CD4-positive, alpha-beta T cell treated with Interferon gamma for 1 hour (primary cell): Measurements from ENCODE around the gene TMEM164.

Source experiments
- DNase-seq: peaks from one replicate; pipeline ENCODE4 v3.0.0-alpha.2; 2020

TMEM164 gene

GRCh38 chrX:110173192-110174175 lies 170.6 kb downstream of the TMEM164 start:
- DNase-seq = no peak

GRCh38 chrX:110175146-110175545 lies 172.2 kb downstream of the TMEM164 start:
- DNase-seq = no peak

- no peak for DNase-seq
Observed at GRCh38 chrX:110175696-110176095, 172.8 kb downstream of the TMEM164 start.

GRCh38 chrX:110178179-110178865 lies 175.4 kb downstream of the TMEM164 start:
- DNase-seq = no peak

GRCh38 chrX:110180176-110180927 lies 177.4 kb downstream of the TMEM164 start:
- DNase-seq = no peak

- no peak for DNase-seq
Observed at GRCh38 chrX:110180928-110181310, 178.0 kb downstream of the TMEM164 start.

- DNase-seq = no peak
Observed at GRCh38 chrX:110181459-110182137, 178.7 kb downstream of the TMEM164 start.

GRCh38 chrX:110182362-110182761 lies 179.4 kb downstream of the TMEM164 start:
- DNase-seq = no peak

GRCh38 chrX:110182865-110183264 lies 180.0 kb downstream of the TMEM164 start:
- DNase-seq = no peak

- DNase-seq = no peak
Observed at GRCh38 chrX:110183314-110183713, 180.4 kb downstream of the TMEM164 start.

- DNase-seq = no peak
Observed at GRCh38 chrX:110188701-110189558, 186.0 kb downstream of the TMEM164 start.

- no peak for DNase-seq
Observed at GRCh38 chrX:110192516-110192915, 189.6 kb downstream of the TMEM164 start.

- DNase-seq = no peak
Observed at GRCh38 chrX:110194977-110195376, 192.1 kb downstream of the TMEM164 start.

GRCh38 chrX:110201799-110202198 lies 198.9 kb downstream of the TMEM164 start:
- no peak for DNase-seq

- DNase-seq = no peak
Observed at GRCh38 chrX:110204986-110205385, 202.1 kb downstream of the TMEM164 start.

- DNase-seq = no peak
Observed at GRCh38 chrX:110208092-110208491, 205.2 kb downstream of the TMEM164 start.

- DNase-seq = no peak
Observed at GRCh38 chrX:110210417-110211139, 207.7 kb downstream of the TMEM164 start.

- DNase-seq = no peak
Observed at GRCh38 chrX:110211340-110211739, 208.4 kb downstream of the TMEM164 start.

GRCh38 chrX:110212299-110212698 lies 209.4 kb downstream of the TMEM164 start:
- no peak for DNase-seq

- no peak for DNase-seq
Observed at GRCh38 chrX:110213183-110213582, 210.3 kb downstream of the TMEM164 start.

GRCh38 chrX:110214684-110215083 lies 211.8 kb downstream of the TMEM164 start:
- DNase-seq = no peak
